Upper lobe of left lung (tissue), 4 donors: ENCODE results near the gene TET3.

Experiments used
- EP300 ChIP-seq, 4 donors: sonication (generic); formaldehyde crosslinking; IDR thresholded peaks; one replicate each; pipeline ENCODE4 v1.5.1; 2017; ENCODE audit warnings: antibody characterized with exemption in 4 of 4, control low read depth in 2 of 4
- POLR2A ChIP-seq, 4 donors: fragments of 450-650 bp; IDR thresholded peaks; one replicate each; pipeline ENCODE4 v1.5.1; 2016 to 2017; ENCODE audit warnings: antibody characterized with exemption in 4 of 4, mild to moderate bottlenecking in 2 of 4
- POLR2AphosphoS5 ChIP-seq, 2 donors: sonication (generic); formaldehyde crosslinking; IDR thresholded peaks; one replicate each; pipeline ENCODE4 v1.5.1; 2017; ENCODE audit warnings: antibody characterized with exemption in 2 of 2
- TF ChIP-seq, protein P1 (sequence below), 6 experiments: fragments of 450-650 bp in 4 of 6; fragments of 200-600 bp in 2 of 6; sonication (generic) in 2 of 6; IDR thresholded peaks; one replicate each; pipeline ENCODE4 v1.5.1; 2016 to 2019; ENCODE audit warnings: antibody characterized with exemption in 6 of 6

DNA sequence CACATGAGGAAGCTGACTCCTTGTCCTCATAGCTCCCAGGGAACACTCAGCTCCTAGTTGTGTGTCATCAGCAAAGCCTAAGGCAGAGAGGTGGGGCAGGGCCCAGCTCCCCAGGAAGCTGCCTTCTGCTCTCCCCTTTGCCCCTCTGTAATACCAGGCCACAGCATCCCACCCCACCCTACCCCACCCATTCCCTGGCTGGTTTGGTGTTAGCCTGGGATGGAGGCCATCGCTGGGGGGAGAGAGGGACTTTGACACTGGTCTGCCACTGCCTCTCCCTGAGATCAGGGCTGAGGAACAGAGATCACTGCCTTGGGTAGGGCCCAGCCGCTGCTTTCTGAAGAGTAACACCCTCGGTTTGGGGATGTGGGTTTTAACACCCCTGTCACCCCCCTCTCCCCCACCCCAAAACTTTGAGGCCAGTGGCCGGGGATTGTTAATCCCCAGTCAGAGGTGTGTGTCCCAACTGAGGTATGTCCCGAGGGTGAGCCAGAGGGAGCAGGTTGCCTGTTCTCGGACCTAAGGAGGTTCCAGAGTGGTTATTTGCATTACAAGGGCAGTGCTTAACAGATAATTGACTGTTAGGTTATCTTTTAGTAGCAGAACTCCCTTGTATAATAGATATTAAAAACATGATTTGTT is 41.4 kb downstream of the TET3 start:
- TF ChIP-seq, protein P1, sequence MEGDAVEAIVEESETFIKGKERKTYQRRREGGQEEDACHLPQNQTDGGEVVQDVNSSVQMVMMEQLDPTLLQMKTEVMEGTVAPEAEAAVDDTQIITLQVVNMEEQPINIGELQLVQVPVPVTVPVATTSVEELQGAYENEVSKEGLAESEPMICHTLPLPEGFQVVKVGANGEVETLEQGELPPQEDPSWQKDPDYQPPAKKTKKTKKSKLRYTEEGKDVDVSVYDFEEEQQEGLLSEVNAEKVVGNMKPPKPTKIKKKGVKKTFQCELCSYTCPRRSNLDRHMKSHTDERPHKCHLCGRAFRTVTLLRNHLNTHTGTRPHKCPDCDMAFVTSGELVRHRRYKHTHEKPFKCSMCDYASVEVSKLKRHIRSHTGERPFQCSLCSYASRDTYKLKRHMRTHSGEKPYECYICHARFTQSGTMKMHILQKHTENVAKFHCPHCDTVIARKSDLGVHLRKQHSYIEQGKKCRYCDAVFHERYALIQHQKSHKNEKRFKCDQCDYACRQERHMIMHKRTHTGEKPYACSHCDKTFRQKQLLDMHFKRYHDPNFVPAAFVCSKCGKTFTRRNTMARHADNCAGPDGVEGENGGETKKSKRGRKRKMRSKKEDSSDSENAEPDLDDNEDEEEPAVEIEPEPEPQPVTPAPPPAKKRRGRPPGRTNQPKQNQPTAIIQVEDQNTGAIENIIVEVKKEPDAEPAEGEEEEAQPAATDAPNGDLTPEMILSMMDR (IDR thresholded peaks at IDR 0.05) = no peak
- TF ChIP-seq POLR2A (IDR thresholded peaks at IDR 0.05) = no peak
- TF ChIP-seq EP300 (IDR thresholded peaks at IDR 0.05) = no peak
- no peak for TF ChIP-seq POLR2AphosphoS5 (IDR thresholded peaks at IDR 0.05)
